Measurements from ENCODE around the gene PAIP2B.

PAIP2B gene

GRCh38 chr2:71157124-71157793 lies 69.6 kb downstream of the PAIP2B start:
- no peaks in the 10 kb centered on the region for H3K36me3 Mint-ChIP-seq (ENCODE audit: insufficient read depth)
- peaks cover 17% of the 10 kb centered on the region for H3K27me3 Mint-ChIP-seq
- peaks cover 7% of the 10 kb centered on the region for H3K4me1 Mint-ChIP-seq
- no peak overlapping the region for H3K4me3 Mint-ChIP-seq
- DNase-seq (ENCODE audit: low spot score in 2 of 2): peak; percentile 20 to 33
- no peaks in the 10 kb centered on the region for H3K9me3 Mint-ChIP-seq
- H3K27ac Mint-ChIP-seq (ENCODE audit: low read depth): no peak overlapping the region
- no peak for ATAC-seq (replicated peaks; ENCODE audit: extremely low read depth, poor library complexity, severe bottlenecking)

DNA sequence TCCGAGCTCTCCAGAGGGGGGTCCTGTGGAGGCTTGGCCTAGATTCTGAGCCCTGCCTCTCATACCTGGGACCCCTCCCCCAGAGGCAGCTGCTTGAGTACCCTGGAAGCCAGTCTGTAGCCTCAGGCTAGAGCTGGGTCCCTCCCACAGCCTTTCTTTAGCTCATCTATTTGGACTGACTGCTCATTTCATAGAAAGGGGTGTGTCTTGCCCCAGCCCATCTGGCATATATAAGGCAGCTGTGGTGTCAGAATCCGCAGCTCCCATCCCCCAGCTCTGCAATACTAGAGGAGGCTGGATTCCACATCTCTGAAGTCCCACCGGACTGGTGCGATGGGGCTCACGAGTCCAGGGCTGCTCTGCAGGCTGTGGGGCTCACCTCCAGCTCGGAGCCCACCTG lies 70.3 kb downstream of the PAIP2B start:
- Mint-ChIP-seq H3K36me3 (ENCODE audit: insufficient read depth) (no peaks in the 10 kb centered on the region), H3K27ac (ENCODE audit: low read depth) (no peak overlapping the region), H3K27me3 (peaks cover 11% of the 10 kb centered on the region), H3K9me3 (no peaks in the 10 kb centered on the region), H3K4me3 (no peak overlapping the region), H3K4me1 (peaks cover 7% of the 10 kb centered on the region)
- DNase-seq (ENCODE audit: low spot score in 2 of 2): no peak
- ATAC-seq (replicated peaks; ENCODE audit: extremely low read depth, poor library complexity, severe bottlenecking): no peak

DNA sequence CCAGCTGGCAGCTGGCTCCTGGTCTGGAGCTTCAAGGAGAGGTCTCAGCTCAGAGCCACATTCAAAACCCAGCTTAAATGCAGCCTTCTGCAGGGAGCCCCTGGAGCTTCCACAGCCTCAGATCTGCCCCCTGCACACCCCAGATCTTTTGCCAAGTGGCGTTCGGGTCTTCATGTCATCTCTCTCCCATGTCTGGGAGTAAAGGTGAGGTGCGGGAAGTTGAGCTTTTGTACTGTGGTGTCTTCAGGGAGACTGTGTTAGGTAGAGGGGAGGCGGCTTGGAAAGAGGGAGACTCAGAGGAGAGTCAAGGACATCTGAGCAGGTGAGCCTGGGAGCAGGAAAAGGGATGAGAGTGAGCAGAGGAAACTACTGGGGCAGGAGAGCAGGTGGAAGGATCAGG lies 71.1 kb downstream of the PAIP2B start:
- no peak for DNase-seq (ENCODE audit: low spot score in 2 of 2)
- H3K9me3 Mint-ChIP-seq: no peaks in the 10 kb centered on the region
- peaks cover 2% of the 10 kb centered on the region for H3K36me3 Mint-ChIP-seq (ENCODE audit: insufficient read depth)
- peaks cover 7% of the 10 kb centered on the region for H3K4me1 Mint-ChIP-seq
- H3K4me3 Mint-ChIP-seq: no peak overlapping the region
- no peak overlapping the region for H3K27ac Mint-ChIP-seq (ENCODE audit: low read depth)
- ATAC-seq (replicated peaks; ENCODE audit: extremely low read depth, poor library complexity, severe bottlenecking): no peak
- peaks cover 11% of the 10 kb centered on the region for H3K27me3 Mint-ChIP-seq

- H3K27ac Mint-ChIP-seq (ENCODE audit: low read depth): no peak overlapping the region
- ATAC-seq (replicated peaks; ENCODE audit: extremely low read depth, poor library complexity, severe bottlenecking): no peak
- H3K36me3 Mint-ChIP-seq (ENCODE audit: insufficient read depth): peaks cover 6% of the 10 kb centered on the region
- no peak for DNase-seq (ENCODE audit: low spot score in 2 of 2)
- H3K27me3 Mint-ChIP-seq: peaks cover 11% of the 10 kb centered on the region
- no peak overlapping the region for H3K4me3 Mint-ChIP-seq
- H3K4me1 Mint-ChIP-seq: peaks cover 7% of the 10 kb centered on the region
- H3K9me3 Mint-ChIP-seq: no peaks in the 10 kb centered on the region
Observed at GRCh38 chr2:71154798-71155197, 72.1 kb downstream of the PAIP2B start.

DNA sequence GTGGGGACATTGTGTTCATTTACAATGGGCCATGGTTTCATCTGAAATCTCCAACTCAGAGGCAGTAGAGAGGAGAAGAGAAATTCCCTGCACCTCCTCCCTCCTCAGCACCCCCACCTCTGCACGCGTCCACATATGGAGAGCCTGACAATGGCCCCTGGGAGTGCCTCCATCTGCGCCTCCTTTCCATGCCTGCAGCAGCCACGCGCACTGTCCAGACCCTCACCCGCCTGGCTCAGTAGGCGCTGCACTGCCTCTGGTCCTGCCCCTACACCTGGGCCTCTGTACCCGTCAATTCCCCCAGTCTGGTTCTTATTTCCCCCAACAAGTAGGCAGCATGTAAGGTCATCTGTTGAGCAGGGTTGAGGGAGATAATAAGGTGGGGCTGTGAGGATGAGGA lies 72.6 kb downstream of the PAIP2B start:
- H3K4me1 Mint-ChIP-seq: peaks cover 7% of the 10 kb centered on the region
- H3K36me3 Mint-ChIP-seq (ENCODE audit: insufficient read depth): peaks cover 9% of the 10 kb centered on the region
- no peak overlapping the region for H3K27ac Mint-ChIP-seq (ENCODE audit: low read depth)
- H3K27me3 Mint-ChIP-seq: peaks cover 11% of the 10 kb centered on the region
- DNase-seq (ENCODE audit: low spot score in 2 of 2) (no peak), ATAC-seq (replicated peaks; ENCODE audit: extremely low read depth, poor library complexity, severe bottlenecking) (no peak)
- H3K9me3 Mint-ChIP-seq: no peaks in the 10 kb centered on the region
- H3K4me3 Mint-ChIP-seq: no peak overlapping the region

- Mint-ChIP-seq H3K27ac (ENCODE audit: low read depth) (no peak overlapping the region), H3K27me3 (peaks cover 11% of the 10 kb centered on the region), H3K36me3 (ENCODE audit: insufficient read depth) (peaks cover 15% of the 10 kb centered on the region), H3K4me3 (no peak overlapping the region), H3K9me3 (no peaks in the 10 kb centered on the region), H3K4me1 (peaks cover 7% of the 10 kb centered on the region)
- DNase-seq (ENCODE audit: low spot score in 2 of 2): no peak
- ATAC-seq (replicated peaks; ENCODE audit: extremely low read depth, poor library complexity, severe bottlenecking): no peak
Observed at GRCh38 chr2:71153585-71154224, 73.2 kb downstream of the PAIP2B start.

DNA sequence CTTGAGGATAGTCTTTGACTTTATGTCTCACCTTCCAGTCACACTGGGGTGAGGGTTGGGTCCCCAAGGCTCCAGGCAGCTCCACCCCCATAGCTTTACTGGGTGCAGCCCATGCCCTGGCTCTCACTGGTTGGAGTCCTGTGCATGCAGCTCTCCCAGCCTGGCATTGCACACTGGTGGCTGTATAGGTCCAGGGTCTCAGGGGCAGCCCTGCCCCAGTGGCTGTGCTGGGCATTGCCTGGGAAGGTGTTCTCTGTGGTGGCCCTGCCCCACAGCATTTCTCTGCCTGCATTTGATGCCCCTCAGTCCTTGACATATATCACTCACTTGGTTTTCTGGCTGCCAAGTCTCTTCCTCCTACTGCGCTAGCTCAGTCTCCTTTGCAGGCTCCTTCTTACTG lies 75.3 kb downstream of the PAIP2B start:
- H3K9me3 Mint-ChIP-seq: no peaks in the 10 kb centered on the region
- ATAC-seq (replicated peaks; ENCODE audit: extremely low read depth, poor library complexity, severe bottlenecking) (no peak), DNase-seq (ENCODE audit: low spot score in 2 of 2) (no peak)
- H3K27ac Mint-ChIP-seq (ENCODE audit: low read depth): no peak overlapping the region
- no peaks in the 10 kb centered on the region for H3K4me1 Mint-ChIP-seq
- H3K36me3 Mint-ChIP-seq (ENCODE audit: insufficient read depth): peaks cover 36% of the 10 kb centered on the region
- H3K27me3 Mint-ChIP-seq: peaks cover 11% of the 10 kb centered on the region
- H3K4me3 Mint-ChIP-seq: no peak overlapping the region

GRCh38 chr2:71150082-71150816 lies 76.7 kb downstream of the PAIP2B start:
- Mint-ChIP-seq H3K4me1 (peaks cover 5% of the 10 kb centered on the region), H3K9me3 (no peaks in the 10 kb centered on the region)

GRCh38 chr2:71148506-71149063 lies 78.3 kb downstream of the PAIP2B start:
- Mint-ChIP-seq H3K9me3 (no peaks in the 10 kb centered on the region), H3K27me3 (no peaks in the 10 kb centered on the region), H3K36me3 (ENCODE audit: insufficient read depth) (peaks cover 64% of the 10 kb centered on the region), H3K4me1 (peaks cover 13% of the 10 kb centered on the region), H3K4me3 (no peak overlapping the region), H3K27ac (ENCODE audit: low read depth) (peak overlapping the region; percentile 16)
- no peak for ATAC-seq (replicated peaks; ENCODE audit: extremely low read depth, poor library complexity, severe bottlenecking)
- no peak for DNase-seq (ENCODE audit: low spot score in 2 of 2)

More at GRCh38 chr2:71150082-71150816, 76.7 kb downstream of the PAIP2B start:
- Mint-ChIP-seq H3K36me3 (ENCODE audit: insufficient read depth) (peaks cover 50% of the 10 kb centered on the region), H3K27me3 (peaks cover 3% of the 10 kb centered on the region), H3K4me3 (no peak overlapping the region), H3K27ac (ENCODE audit: low read depth) (no peak overlapping the region)
- no peak for DNase-seq (ENCODE audit: low spot score in 2 of 2)
- no peak for ATAC-seq (replicated peaks; ENCODE audit: extremely low read depth, poor library complexity, severe bottlenecking)

GRCh38 chr2:71143782-71144181 lies 83.1 kb downstream of the PAIP2B start:
- Mint-ChIP-seq H3K4me3 (no peak overlapping the region), H3K36me3 (ENCODE audit: insufficient read depth) (peaks cover 73% of the 10 kb centered on the region), H3K9me3 (no peaks in the 10 kb centered on the region), H3K27me3 (no peaks in the 10 kb centered on the region), H3K4me1 (peaks cover 13% of the 10 kb centered on the region), H3K27ac (ENCODE audit: low read depth) (no peak overlapping the region)
- DNase-seq (ENCODE audit: low spot score in 2 of 2) (no peak), ATAC-seq (replicated peaks; ENCODE audit: extremely low read depth, poor library complexity, severe bottlenecking) (no peak)

DNA sequence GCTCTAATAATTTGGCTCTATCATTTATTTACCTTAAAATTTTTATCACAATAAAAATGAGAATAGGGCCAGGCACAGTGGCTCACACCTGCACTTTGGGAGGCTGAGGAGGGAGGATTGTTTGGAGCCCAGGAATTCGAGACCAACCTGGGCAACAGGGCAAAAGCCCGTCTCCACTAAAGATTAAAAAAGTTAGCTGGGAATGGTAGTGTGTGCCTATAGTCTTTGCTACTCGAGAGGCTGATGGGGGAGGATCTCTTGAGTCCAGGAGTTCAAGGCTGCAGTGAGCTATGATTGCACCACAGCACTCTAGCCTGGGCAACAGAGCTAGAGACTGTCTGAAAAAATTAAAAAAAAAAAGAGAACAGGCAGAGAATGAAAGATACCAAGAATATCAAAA lies 90.7 kb downstream of the PAIP2B start:
- Mint-ChIP-seq H3K36me3 (ENCODE audit: insufficient read depth) (peaks cover 56% of the 10 kb centered on the region), H3K4me3 (no peak overlapping the region), H3K27ac (ENCODE audit: low read depth) (no peak overlapping the region), H3K9me3 (no peaks in the 10 kb centered on the region), H3K27me3 (no peaks in the 10 kb centered on the region), H3K4me1 (no peaks in the 10 kb centered on the region)
- ATAC-seq (replicated peaks; ENCODE audit: extremely low read depth, poor library complexity, severe bottlenecking): no peak
- DNase-seq (ENCODE audit: low spot score in 2 of 2): no peak

DNA sequence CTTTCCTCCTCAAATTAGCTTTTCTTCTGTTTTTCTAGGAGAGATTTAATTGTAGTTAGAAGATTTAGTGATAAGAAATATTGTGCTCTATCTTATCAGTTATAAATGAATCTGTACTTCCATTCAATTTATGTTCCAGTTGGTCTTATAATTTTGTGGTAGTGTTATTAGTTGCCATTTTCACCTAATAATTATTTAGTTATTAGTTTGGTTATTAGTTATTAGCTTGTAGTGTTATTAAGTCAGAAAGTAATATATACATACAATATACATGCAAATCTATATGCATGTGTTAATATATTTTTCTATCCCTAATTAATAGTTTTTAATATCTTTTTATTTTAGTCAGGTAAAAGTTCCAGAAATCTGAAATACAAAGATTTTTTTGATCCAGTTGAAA lies 93.3 kb downstream of the PAIP2B start:
- Mint-ChIP-seq H3K9me3 (no peaks in the 10 kb centered on the region), H3K4me1 (peaks cover 11% of the 10 kb centered on the region), H3K36me3 (ENCODE audit: insufficient read depth) (peaks cover 46% of the 10 kb centered on the region), H3K4me3 (no peak overlapping the region), H3K27ac (ENCODE audit: low read depth) (no peak overlapping the region), H3K27me3 (no peaks in the 10 kb centered on the region)
- ATAC-seq (replicated peaks; ENCODE audit: extremely low read depth, poor library complexity, severe bottlenecking): no peak
- no peak for DNase-seq (ENCODE audit: low spot score in 2 of 2)
